GM21515 (cell line): ENCODE measurements around the gene UBASH3A.

Source experiments
- ATAC-seq: cut with Tn5 transposase; IDR thresholded peaks from one replicate; pipeline ENCODE4 v1.9.1; 2021; ENCODE audit not compliant: unreplicated experiment

Gene UBASH3A

DNA sequence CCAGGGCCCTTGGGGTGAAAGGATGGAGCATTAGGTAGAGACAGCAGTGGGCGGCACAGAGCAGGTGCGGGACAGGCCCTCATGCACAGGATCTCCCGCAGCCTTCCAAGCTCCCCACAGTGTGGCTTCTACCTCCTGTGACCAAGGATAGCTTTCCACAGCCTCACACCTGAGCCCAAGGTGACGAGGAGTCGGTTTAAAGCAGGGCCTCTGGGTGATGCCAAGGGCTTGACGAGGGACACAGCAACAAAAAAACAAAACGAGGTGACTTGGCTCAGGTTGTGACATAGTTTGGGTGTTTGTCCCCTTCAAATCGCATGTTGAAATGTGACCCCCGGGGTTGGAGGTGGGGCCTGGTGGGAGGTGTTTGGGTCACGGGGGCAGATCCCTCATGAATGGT, 77.0 kb downstream of the UBASH3A start:
- no peak for ATAC-seq

DNA sequence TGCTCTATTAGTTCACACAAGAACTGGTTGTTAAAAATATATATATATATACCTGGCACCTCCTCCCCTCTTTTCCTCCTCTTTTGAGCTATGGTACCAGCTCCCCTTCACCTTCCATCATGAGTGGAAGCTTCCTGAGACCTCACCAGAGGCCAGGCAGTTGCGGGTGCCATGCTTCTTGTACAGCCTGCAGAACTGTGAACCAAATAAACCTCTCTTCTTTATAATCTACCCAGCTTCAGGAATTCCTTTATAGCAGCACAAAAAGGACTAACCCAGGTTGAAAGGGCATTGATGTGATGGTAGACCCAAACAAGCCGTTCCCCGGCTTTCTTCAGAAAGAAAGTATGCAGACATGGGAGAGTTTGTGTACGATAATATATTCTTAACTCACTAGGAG, 77.5 kb downstream of the UBASH3A start:
- ATAC-seq = no peak

DNA sequence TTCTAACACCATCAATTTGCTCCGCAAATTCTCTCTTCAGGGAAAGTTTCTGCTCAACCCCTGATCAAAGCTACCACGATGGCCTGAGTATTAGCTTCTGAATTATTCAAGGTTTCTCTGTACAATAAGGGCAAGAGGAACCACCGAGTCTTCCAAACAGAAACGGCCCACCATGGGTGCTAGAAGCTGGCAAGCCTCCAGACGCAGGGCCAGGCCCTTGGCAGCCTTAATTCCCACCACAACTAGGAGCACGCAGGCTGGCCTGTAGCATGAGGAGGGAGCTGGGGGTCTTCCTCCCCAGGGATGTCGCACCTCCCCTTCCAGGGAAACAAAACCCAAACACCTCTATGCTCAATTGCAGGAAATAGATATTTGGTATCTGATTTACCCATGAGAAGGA, 81.3 kb downstream of the UBASH3A start:
- no peak for ATAC-seq

GRCh38 chr21:42486072-42486471, 82.4 kb downstream of the UBASH3A start:
- no peak for ATAC-seq

- no peak for ATAC-seq
Measured at GRCh38 chr21:42486531-42486930, 82.8 kb downstream of the UBASH3A start.

DNA sequence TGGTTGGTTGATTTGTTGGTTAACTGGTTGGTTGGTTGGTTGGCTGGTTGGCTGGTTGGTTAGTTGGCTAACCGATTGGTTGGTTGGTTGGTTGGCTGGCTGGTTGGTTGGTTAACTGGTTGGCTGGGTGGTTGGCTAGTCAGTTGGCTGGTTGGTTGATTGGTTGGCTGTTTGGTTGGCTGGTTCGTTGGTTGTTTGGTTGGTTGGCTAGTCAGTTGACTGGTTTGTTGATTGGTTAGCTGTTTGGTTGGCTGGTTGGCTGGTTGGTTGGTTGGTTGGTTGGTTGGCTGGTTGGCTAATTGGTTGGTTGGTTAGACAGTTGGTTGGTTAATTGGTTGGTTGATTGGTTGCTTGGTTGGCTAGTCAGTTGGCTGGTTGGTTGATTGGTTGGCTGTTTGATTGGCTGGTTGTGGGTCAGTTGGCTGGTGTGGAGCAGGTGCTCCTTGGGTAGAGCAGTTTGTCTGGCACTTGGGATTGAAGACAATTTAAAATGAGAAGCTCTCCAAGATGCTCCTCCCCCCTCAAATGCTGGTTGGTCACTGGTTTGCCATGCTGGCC, 85.4 kb downstream of the UBASH3A start:
- no peak for ATAC-seq

GRCh38 chr21:42489991-42490390, 86.3 kb downstream of the UBASH3A start:
- no peak for ATAC-seq

GRCh38 chr21:42490720-42491119, 87.0 kb downstream of the UBASH3A start:
- ATAC-seq = no peak

- ATAC-seq = no peak
Measured at GRCh38 chr21:42491328-42491727, 87.6 kb downstream of the UBASH3A start.

- no peak for ATAC-seq
Measured at GRCh38 chr21:42492201-42492600, 88.5 kb downstream of the UBASH3A start.

- ATAC-seq = no peak
Measured at GRCh38 chr21:42493109-42494060, 89.7 kb downstream of the UBASH3A start.

GRCh38 chr21:42495027-42495426, 91.3 kb downstream of the UBASH3A start:
- no peak for ATAC-seq

GRCh38 chr21:42495765-42496119, 92.0 kb downstream of the UBASH3A start:
- ATAC-seq = peak; percentile 15

- ATAC-seq = peak; percentile 96
Measured at GRCh38 chr21:42496120-42496838, 92.6 kb downstream of the UBASH3A start, which contains the start of gene RSPH1. RSPH1 (minus strand) TSS chr21:42496224; CDS start chr21:42496186, 38 bp downstream.

- peak; percentile 3 for ATAC-seq
Measured at GRCh38 chr21:42496839-42497202, 93.1 kb downstream of the UBASH3A start.
